SJSA1 (cell line): ENCODE results near the gene ISOC2. TPM values are rescaled to one million over a fixed set of nuclear protein-coding genes. Genes with fewer than 3 reads are reported as not detected.

ENCODE experiments used
- DNase-seq, 2 experiments: peaks; one replicate each; pipeline ENCODE4 v3.0.0-alpha.2; 2015 to 2020; ENCODE audit warnings: low spot score in 2 of 2, low read depth in 1 of 2
- H3K27ac ChIP-seq: fragments of 250-450 bp; sonication (Bioruptor Pico); 2 replicates; pipeline ENCODE4 v1.5.1; 2020; ENCODE audit warnings: mild to moderate bottlenecking, moderate library complexity
- H3K27me3 ChIP-seq: fragments of 250-450 bp; sonication (Bioruptor Pico); replicated peaks from 2 replicates; pipeline ENCODE4 v1.5.1; 2020; ENCODE audit warnings: mild to moderate bottlenecking, moderate library complexity
- H3K36me3 ChIP-seq: fragments of 250-450 bp; sonication (Bioruptor Pico); 2 replicates; pipeline ENCODE4 v1.5.1; 2020; ENCODE audit warnings: mild to moderate bottlenecking
- H3K4me1 ChIP-seq: fragments of 250-450 bp; sonication (Bioruptor Pico); replicated peaks from 2 replicates; pipeline ENCODE4 v1.6.1; 2021; ENCODE audit warnings: mild to moderate bottlenecking
- H3K4me3 ChIP-seq: fragments of 250-450 bp; sonication (Bioruptor Pico); 2 replicates; pipeline ENCODE4 v1.5.1; 2020; ENCODE audit warnings: mild to moderate bottlenecking
- H3K9me3 ChIP-seq: fragments of 250-450 bp; sonication (Bioruptor Pico); replicated peaks from 2 replicates; pipeline ENCODE4 v1.5.1; 2020; ENCODE audit warnings: mild to moderate bottlenecking
- total RNA-seq: library from RNA; depleted of rRNA; stranded (reverse); fragments of >200 nt; shearing (Covaris generic); gene quantifications from 2 replicates; pipeline ENCODE4 v1.2.3, GENCODE V29; 2014

Gene ISOC2
- total RNA-seq, 1 experiment from 2014 or later = 71.7 TPM

GRCh38 chr19:55486043-55486970 lies 24.9 kb upstream of the ISOC2 start:
- Histone ChIP-seq H3K27ac (no peak overlapping the region), H3K27me3 (no peaks in the 10 kb centered on the region), H3K4me1 (peaks cover 35% of the 10 kb centered on the region), H3K36me3 (peaks cover 27% of the 10 kb centered on the region), H3K4me3 (peak overlapping the region; percentile 55; the same call in 1 of the 2 replicates), H3K9me3 (no peaks in the 10 kb centered on the region; the same call in 1 of the 2 replicates)
- no peak for DNase-seq

GRCh38 chr19:55485439-55486011 lies 24.1 kb upstream of the ISOC2 start:
- no peak for DNase-seq
- Histone ChIP-seq H3K4me1 (peaks cover 35% of the 10 kb centered on the region), H3K27me3 (no peaks in the 10 kb centered on the region), H3K4me3 (peak overlapping the region; percentile 55), H3K36me3 (peaks cover 28% of the 10 kb centered on the region), H3K9me3 (no peaks in the 10 kb centered on the region; the same call in 1 of the 2 replicates), H3K27ac (peak overlapping the region; percentile 46)

DNA sequence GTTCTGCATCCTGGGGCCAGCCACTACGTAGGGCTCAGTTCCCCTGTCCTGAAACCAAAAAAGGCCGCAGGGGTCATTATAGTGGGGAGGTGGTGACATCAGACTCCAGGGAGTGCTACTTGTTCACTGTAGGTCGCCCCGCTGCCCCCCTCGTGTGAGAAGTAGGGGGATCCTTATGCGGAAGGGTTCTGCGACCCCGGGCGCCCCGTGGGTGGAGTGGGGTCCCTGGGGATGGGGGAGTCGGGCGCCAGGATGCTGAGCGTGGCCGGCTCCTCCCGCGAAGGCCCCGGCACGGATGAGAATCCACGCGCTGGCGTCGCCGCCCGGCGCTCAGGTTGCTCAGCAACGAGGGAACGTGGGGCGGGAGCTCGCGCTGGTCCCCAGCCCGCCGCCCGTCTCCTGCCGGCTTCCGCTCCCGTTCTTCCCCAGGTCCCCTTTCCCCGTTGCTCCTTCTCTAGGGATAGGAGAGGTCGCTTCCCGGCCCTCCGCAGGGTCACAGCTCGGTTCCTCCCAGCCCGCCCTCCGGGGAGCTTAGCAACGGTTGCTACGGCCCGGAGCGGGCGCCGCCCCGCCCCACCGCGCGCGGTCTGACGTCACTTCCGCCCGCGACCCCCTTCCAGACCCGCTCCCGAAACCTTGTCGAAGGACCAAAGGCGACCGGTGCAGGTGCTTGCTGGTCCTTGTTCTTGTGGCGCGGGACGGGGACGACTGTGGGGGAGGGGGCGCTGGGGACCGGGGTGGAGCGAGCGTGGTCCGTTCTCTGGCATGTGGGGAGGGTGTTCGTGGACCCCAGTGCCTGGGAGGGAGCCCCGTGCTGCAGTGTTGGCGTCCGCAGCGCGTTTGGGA lies 23.4 kb upstream of the ISOC2 start, which contains the start of gene NAT14:
Gene NAT14 (plus strand): TSS at position 596 of the 846 bp plus-strand sequence. CDS start 521 bp downstream, outside the sequence.
- Histone ChIP-seq H3K36me3 (peaks cover 28% of the 10 kb centered on the region), H3K9me3 (no peaks in the 10 kb centered on the region; the same call in 1 of the 2 replicates), H3K4me1 (peaks cover 35% of the 10 kb centered on the region), H3K4me3 (peak within 1 kb of the TSS; percentile 55), H3K27me3 (no peaks in the 10 kb centered on the region), H3K27ac (peak within 1 kb of the TSS; percentile 46)
- DNase-seq = peak; percentile 67

- Histone ChIP-seq H3K4me3 (no peak overlapping the region), H3K9me3 (no peaks in the 10 kb centered on the region; the same call in 1 of the 2 replicates), H3K27ac (no peak overlapping the region), H3K27me3 (no peaks in the 10 kb centered on the region), H3K36me3 (peaks cover 28% of the 10 kb centered on the region), H3K4me1 (peaks cover 35% of the 10 kb centered on the region)
- no peak for DNase-seq
These were observed 22.5 kb upstream of the ISOC2 start for GRCh38 chr19:55483706-55484592.

DNA sequence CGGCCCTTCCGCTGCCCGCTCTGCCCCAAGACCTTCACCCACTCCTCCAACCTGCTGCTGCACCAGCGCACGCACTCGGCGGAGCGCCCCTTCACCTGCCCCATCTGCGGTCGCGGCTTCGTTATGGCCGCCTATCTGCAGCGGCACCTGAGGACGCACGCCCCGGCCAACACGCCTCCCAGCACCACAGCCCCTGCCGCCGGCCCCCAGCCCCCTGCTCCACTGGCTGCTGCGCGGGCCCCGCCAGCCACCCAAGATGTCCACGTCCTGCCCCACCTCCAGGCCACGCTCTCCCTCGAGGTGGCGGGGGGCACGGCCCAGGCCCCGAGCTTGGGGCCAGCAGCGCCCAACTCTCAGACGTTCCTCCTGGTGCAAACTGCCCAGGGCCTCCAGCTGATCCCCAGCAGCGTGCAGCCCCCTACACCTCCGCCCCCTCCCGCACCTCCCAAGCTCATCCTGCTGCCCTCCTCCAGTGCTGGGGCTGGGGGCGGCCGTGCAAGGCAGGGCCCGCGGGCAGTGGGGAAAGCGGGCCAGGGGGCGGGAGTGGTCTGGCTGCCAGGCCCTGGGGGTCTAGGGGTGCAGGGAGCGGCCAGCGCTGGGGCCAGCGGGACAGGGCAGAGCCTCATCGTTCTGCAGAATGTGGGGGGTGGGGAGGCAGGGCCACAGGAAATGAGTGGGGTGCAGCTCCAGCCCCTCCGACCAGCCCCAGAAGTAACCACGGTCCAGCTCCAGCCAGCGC lies 21.7 kb upstream of the ISOC2 start:
- Histone ChIP-seq H3K36me3 (peaks cover 28% of the 10 kb centered on the region), H3K4me3 (no peak overlapping the region), H3K27ac (no peak overlapping the region), H3K4me1 (peaks cover 35% of the 10 kb centered on the region), H3K27me3 (no peaks in the 10 kb centered on the region), H3K9me3 (no peaks in the 10 kb centered on the region; the same call in 1 of the 2 replicates)
- no peak for DNase-seq

- Histone ChIP-seq H3K9me3 (no peaks in the 10 kb centered on the region; the same call in 1 of the 2 replicates), H3K27ac (no peak overlapping the region), H3K27me3 (no peaks in the 10 kb centered on the region), H3K4me3 (no peak overlapping the region), H3K36me3 (peaks cover 28% of the 10 kb centered on the region), H3K4me1 (peaks cover 35% of the 10 kb centered on the region)
- DNase-seq = no peak
These were observed 20.9 kb upstream of the ISOC2 start for GRCh38 chr19:55482156-55482961.

- no peak for DNase-seq
- Histone ChIP-seq H3K4me1 (peaks cover 31% of the 10 kb centered on the region), H3K4me3 (no peak overlapping the region), H3K9me3 (no peaks in the 10 kb centered on the region; the same call in 1 of the 2 replicates), H3K36me3 (peaks cover 28% of the 10 kb centered on the region), H3K27ac (no peak overlapping the region), H3K27me3 (no peaks in the 10 kb centered on the region)
These were observed 20.3 kb upstream of the ISOC2 start for GRCh38 chr19:55481794-55482155.

DNA sequence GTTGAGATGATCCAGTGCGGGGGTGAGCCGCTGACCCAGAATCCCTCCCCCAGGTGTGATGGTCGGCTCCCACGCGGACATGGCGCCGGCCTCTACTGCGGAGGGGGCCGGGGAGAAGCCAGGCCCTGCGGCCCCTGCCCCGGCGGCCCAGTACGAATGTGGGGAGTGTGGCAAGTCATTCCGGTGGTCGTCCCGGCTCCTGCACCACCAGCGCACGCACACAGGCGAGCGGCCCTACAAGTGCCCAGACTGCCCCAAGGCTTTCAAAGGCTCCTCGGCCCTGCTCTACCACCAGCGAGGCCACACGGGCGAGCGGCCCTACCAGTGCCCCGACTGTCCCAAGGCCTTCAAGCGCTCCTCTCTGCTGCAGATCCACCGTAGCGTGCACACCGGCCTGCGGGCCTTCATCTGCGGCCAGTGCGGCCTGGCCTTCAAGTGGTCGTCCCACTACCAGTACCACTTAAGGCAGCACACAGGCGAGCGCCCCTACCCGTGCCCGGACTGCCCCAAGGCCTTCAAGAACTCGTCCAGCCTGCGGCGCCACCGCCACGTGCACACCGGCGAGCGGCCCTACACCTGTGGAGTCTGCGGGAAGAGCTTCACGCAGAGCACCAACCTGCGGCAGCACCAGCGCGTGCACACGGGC lies 19.8 kb upstream of the ISOC2 start:
- Histone ChIP-seq H3K36me3 (peaks cover 28% of the 10 kb centered on the region), H3K27me3 (no peaks in the 10 kb centered on the region), H3K4me3 (no peak overlapping the region), H3K27ac (no peak overlapping the region), H3K4me1 (peaks cover 26% of the 10 kb centered on the region), H3K9me3 (no peaks in the 10 kb centered on the region; the same call in 1 of the 2 replicates)
- no peak for DNase-seq

DNA sequence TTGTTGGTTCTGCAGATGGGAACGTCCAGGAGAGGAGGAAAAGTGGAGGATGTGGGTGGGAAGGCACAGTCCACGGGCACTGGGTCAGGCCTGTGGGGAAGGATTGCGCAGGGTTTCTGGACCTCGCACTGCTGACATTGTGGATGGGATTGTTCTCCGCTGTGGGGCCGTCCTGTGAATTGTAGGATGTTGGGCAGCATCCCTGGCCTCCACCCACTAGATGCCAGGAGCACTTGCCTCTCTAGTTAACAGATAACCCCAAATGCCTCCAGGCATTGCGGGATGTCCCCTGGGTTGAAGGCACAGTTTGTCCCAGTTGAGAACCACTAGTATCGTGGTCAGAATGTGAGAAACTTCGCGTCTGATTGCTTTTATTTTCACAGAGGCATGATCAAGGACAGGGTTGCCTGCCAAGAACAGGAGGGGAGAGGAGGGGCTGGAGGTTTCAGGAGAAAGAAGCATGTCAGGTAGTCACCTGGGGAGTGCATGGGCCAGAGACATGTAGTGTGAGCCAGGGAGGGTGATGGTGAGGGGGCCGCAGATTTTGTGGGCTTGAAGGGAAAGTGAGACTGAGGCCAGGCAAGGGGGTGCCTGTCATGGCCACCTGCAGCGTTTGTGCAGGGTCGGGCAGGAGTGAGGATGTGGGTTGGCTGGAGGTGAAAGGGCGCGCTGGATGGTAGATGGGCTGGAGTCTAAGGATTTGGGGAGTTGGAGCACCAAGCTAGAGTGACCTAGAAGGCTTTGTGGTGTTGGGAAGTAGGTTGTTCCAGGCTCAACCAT lies 18.2 kb upstream of the ISOC2 start:
- Histone ChIP-seq H3K27me3 (no peaks in the 10 kb centered on the region), H3K4me3 (no peak overlapping the region), H3K36me3 (peaks cover 20% of the 10 kb centered on the region), H3K4me1 (peaks cover 29% of the 10 kb centered on the region), H3K27ac (no peak overlapping the region), H3K9me3 (no peaks in the 10 kb centered on the region)
- DNase-seq = no peak

GRCh38 chr19:55479045-55479444 lies 17.6 kb upstream of the ISOC2 start:
- no peaks in the 10 kb centered on the region for H3K9me3 ChIP-seq

DNA sequence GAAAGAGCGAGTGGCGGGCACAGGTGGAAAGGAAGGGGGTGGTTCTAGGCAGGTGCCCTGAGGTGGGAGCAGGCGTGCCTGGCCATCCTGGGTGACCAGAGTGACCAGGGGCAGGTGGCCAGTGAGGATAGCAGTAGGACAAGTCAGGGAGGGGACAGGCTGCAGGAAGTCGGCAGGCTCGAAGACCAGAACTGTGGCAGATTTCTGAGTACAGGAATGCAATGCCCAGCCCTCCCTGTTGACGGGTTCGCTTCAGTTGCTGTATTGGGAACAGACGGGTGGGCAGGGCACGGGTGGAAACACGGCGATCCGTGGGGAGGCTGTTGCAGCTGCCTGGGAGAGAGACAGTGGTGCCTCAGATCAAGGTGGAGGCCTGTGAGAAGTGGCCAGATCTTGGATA lies 16.9 kb upstream of the ISOC2 start:
- DNase-seq = no peak
- Histone ChIP-seq H3K27me3 (no peaks in the 10 kb centered on the region), H3K4me3 (no peak overlapping the region), H3K36me3 (peaks cover 11% of the 10 kb centered on the region), H3K27ac (no peak overlapping the region), H3K4me1 (peaks cover 28% of the 10 kb centered on the region), H3K9me3 (no peaks in the 10 kb centered on the region)

More at GRCh38 chr19:55479045-55479444, 17.6 kb upstream of the ISOC2 start:
- Histone ChIP-seq H3K4me3 (no peak overlapping the region), H3K27ac (no peak overlapping the region), H3K4me1 (peaks cover 28% of the 10 kb centered on the region), H3K36me3 (peaks cover 17% of the 10 kb centered on the region), H3K27me3 (no peaks in the 10 kb centered on the region)
- no peak for DNase-seq
